H1 (cell line): ENCODE results near the gene GSE1.

Experiments used
- CHD1 ChIP-seq: IDR thresholded peaks from 2 replicates; pipeline ENCODE4 v1.6.1; 2012; ENCODE audit warnings: low read depth, low read length, improper control_type of control experiment
- EP300 ChIP-seq, 2 experiments: IDR thresholded peaks; 1 replicate in 1 of 2; 2 replicates in 1 of 2; pipeline ENCODE4 v1.6.1; 2011 to 2012; ENCODE audit warnings: low read depth in 2 of 2, low read length in 2 of 2, mild to moderate bottlenecking in 2 of 2, borderline replicate concordance in 1 of 2, inconsistent platforms in 1 of 2, moderate library complexity in 1 of 2
- GABPA ChIP-seq: IDR thresholded peaks from 2 replicates; pipeline ENCODE4 v1.6.1; 2011; ENCODE audit warnings: mild to moderate bottlenecking, low read length, moderate library complexity, borderline replicate concordance; ENCODE audit not compliant: insufficient read depth
- POLR2A ChIP-seq, 2 experiments: IDR thresholded peaks; 1 replicate in 1 of 2; 2 replicates in 1 of 2; pipeline ENCODE4 v1.6.1; 2011; ENCODE audit warnings: low read depth in 2 of 2, low read length in 2 of 2, mild to moderate bottlenecking in 2 of 2; ENCODE audit errors: control extremely low read depth in 1 of 2
- POU5F1 ChIP-seq: IDR thresholded peaks from 2 replicates; pipeline ENCODE4 v1.6.1; 2011; ENCODE audit warnings: low read depth, mild to moderate bottlenecking, low read length, moderate library complexity
- RFX5 ChIP-seq: IDR thresholded peaks from 2 replicates; pipeline ENCODE4 v1.6.1; 2011; ENCODE audit warnings: low read depth, low read length, improper control_type of control experiment, borderline replicate concordance
- TF ChIP-seq, protein P1 (sequence below), 3 experiments: IDR thresholded peaks; 1 replicate in 2 of 3; 2 replicates in 1 of 3; pipeline versions ENCODE4 v1.5.1 to v1.6.1; 2011; ENCODE audit warnings: low read length in 3 of 3, mild to moderate bottlenecking in 3 of 3, inconsistent platforms in 2 of 3, low read depth in 1 of 3, moderate library complexity in 1 of 3; ENCODE audit not compliant: insufficient read depth in 1 of 3; ENCODE audit errors: control extremely low read depth in 1 of 3
- TF ChIP-seq, protein P2 (sequence below): IDR thresholded peaks from 2 replicates; pipeline ENCODE4 v1.6.1; 2012; ENCODE audit warnings: inconsistent platforms
- TF ChIP-seq, protein P3 (sequence below): IDR thresholded peaks from 2 replicates; pipeline ENCODE4 v1.6.1; 2012; ENCODE audit warnings: low read length, inconsistent platforms
- TF ChIP-seq, protein P4 (sequence below): IDR thresholded peaks from 2 replicates; pipeline ENCODE4 v1.6.1; 2011; ENCODE audit warnings: low read length, improper control_type of control experiment
- TF ChIP-seq, protein P5 (sequence below): IDR thresholded peaks from 2 replicates; pipeline ENCODE4 v1.6.1; 2011; ENCODE audit warnings: low read depth, mild to moderate bottlenecking, low read length; ENCODE audit not compliant: insufficient read depth

DNA sequence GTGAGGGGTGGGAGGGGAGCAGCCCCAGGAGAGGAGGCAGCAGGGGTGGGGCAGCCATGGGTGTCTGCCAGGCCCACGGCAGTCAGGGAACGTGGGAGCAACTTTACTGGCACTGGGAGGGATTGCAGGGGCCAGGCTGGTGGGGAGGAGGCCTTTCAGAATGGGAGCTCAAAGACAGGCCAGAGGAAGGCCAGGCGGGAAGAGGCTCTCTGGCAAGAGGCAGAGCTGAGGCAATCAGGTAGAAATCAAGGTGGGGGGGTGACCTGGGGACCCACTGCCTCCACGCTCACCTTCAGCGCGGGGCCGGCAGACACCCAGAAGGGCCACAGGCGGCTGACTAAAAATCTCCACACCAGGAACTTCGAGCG lies 11.9 kb upstream of the GSE1 start:
- TF ChIP-seq, protein P1, sequence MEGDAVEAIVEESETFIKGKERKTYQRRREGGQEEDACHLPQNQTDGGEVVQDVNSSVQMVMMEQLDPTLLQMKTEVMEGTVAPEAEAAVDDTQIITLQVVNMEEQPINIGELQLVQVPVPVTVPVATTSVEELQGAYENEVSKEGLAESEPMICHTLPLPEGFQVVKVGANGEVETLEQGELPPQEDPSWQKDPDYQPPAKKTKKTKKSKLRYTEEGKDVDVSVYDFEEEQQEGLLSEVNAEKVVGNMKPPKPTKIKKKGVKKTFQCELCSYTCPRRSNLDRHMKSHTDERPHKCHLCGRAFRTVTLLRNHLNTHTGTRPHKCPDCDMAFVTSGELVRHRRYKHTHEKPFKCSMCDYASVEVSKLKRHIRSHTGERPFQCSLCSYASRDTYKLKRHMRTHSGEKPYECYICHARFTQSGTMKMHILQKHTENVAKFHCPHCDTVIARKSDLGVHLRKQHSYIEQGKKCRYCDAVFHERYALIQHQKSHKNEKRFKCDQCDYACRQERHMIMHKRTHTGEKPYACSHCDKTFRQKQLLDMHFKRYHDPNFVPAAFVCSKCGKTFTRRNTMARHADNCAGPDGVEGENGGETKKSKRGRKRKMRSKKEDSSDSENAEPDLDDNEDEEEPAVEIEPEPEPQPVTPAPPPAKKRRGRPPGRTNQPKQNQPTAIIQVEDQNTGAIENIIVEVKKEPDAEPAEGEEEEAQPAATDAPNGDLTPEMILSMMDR (IDR thresholded peaks at IDR 0.05; ENCODE audit: control extremely low read depth in 1 of 3, insufficient read depth in 1 of 3, low read depth in 1 of 3, low read length in 3 of 3), result no peak
- TF ChIP-seq POU5F1 (no peak), EP300 (IDR thresholded peaks at IDR 0.05; ENCODE audit: borderline replicate concordance in 1 of 2, low read depth in 2 of 2, low read length in 2 of 2) (no peak), RFX5 (no peak), GABPA (no peak), POLR2A (IDR thresholded peaks at IDR 0.05; ENCODE audit: control extremely low read depth in 1 of 2, low read depth in 2 of 2, low read length in 2 of 2) (no peak), CHD1 (no peak)
- TF ChIP-seq, protein P2, sequence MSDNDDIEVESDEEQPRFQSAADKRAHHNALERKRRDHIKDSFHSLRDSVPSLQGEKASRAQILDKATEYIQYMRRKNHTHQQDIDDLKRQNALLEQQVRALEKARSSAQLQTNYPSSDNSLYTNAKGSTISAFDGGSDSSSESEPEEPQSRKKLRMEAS, result no peak
- TF ChIP-seq, protein P3, sequence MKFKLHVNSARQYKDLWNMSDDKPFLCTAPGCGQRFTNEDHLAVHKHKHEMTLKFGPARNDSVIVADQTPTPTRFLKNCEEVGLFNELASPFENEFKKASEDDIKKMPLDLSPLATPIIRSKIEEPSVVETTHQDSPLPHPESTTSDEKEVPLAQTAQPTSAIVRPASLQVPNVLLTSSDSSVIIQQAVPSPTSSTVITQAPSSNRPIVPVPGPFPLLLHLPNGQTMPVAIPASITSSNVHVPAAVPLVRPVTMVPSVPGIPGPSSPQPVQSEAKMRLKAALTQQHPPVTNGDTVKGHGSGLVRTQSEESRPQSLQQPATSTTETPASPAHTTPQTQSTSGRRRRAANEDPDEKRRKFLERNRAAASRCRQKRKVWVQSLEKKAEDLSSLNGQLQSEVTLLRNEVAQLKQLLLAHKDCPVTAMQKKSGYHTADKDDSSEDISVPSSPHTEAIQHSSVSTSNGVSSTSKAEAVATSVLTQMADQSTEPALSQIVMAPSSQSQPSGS, result no peak
- TF ChIP-seq, protein P4, sequence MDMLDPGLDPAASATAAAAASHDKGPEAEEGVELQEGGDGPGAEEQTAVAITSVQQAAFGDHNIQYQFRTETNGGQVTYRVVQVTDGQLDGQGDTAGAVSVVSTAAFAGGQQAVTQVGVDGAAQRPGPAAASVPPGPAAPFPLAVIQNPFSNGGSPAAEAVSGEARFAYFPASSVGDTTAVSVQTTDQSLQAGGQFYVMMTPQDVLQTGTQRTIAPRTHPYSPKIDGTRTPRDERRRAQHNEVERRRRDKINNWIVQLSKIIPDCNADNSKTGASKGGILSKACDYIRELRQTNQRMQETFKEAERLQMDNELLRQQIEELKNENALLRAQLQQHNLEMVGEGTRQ, result no peak
- TF ChIP-seq, protein P5, sequence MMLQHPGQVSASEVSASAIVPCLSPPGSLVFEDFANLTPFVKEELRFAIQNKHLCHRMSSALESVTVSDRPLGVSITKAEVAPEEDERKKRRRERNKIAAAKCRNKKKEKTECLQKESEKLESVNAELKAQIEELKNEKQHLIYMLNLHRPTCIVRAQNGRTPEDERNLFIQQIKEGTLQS, result no peak
